Urinary bladder (tissue), 4 donors: ENCODE results near the gene FCRL6. TPM values are rescaled to one million over a fixed set of nuclear protein-coding genes. Genes with fewer than 3 reads are reported as not detected.

ENCODE experiments used
- DNase-seq: peaks from one replicate; pipeline ENCODE4 v3.0.0-alpha.2; 2015; ENCODE audit errors: extremely low spot score
- H3K27ac ChIP-seq: one replicate; pipeline ENCODE4 v1.5.1; 2013; ENCODE audit warnings: low read depth, mild to moderate bottlenecking, moderate library complexity
- H3K36me3 ChIP-seq: one replicate; pipeline ENCODE4 v1.6.1; 2013; ENCODE audit warnings: mild to moderate bottlenecking, moderate library complexity; ENCODE audit not compliant: insufficient read depth
- H3K4me1 ChIP-seq: one replicate; pipeline ENCODE4 v1.6.1; 2013; ENCODE audit warnings: mild to moderate bottlenecking, moderate library complexity; ENCODE audit not compliant: insufficient read depth
- H3K4me3 ChIP-seq: one replicate; pipeline ENCODE4 v1.5.1; 2013; ENCODE audit warnings: low read depth, low read length
- WGBS: extraction: QIAGEN DNeasy Blood & Tissue Kit; methylation state at CpG from one replicate; pipeline ENCODE4 v1.1.7; 2013; 5-methylcytosine and 5-hydroxymethylcytosine counted together
- polyA plus RNA-seq: library from polyadenylated mRNA; stranded (reverse); fragments of 200-250 nt; gene quantifications from one replicate; pipeline ENCODE4 v1.2.3, GENCODE V29; 2013
- total RNA-seq: library from RNA; depleted of rRNA; stranded (reverse); fragments of >200 nt; gene quantifications from one replicate; pipeline ENCODE4 v1.2.3, GENCODE V29; 2014
- donor health status: healthy with polysubstance abuse.
- donor health status: healthy.

Gene FCRL6
- total and polyA plus RNA-seq, 2 donors: 0.20 TPM; not detected in 1

DNA sequence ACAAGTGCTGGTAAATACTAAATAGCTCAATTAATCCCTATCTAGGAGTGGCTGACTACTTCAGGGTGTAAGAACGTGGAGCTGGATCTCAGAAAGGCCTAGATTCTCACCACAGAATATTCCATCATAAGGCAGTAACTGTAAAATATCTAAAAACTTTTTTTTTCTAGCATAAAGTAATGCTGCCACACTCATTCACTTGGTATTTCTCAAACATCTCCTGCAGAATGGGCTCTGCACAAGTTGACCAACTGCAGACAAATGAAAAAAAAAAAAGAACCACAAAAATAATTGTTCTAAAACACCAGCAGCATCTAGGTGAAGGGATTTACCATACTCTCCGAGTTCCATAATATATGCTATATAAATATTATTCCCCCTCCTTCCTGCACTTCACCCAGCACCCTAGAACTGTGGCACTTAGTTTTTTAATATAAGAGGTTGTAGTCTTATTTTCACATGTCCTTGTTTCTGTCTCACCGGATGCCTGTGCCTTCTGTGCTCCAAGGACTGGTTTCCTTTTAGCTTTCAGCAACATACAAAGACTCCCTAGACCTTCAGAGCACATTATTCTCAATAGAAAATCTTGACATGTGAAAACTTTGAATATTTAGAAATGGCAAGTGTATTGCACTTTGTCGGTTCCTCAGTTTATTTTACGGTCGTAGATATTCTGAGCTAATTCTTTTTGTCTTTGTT is 51.4 kb downstream of the FCRL6 start:
- WGBS: 17% methylated on average over 6 of the region's 6 CpGs

DNA sequence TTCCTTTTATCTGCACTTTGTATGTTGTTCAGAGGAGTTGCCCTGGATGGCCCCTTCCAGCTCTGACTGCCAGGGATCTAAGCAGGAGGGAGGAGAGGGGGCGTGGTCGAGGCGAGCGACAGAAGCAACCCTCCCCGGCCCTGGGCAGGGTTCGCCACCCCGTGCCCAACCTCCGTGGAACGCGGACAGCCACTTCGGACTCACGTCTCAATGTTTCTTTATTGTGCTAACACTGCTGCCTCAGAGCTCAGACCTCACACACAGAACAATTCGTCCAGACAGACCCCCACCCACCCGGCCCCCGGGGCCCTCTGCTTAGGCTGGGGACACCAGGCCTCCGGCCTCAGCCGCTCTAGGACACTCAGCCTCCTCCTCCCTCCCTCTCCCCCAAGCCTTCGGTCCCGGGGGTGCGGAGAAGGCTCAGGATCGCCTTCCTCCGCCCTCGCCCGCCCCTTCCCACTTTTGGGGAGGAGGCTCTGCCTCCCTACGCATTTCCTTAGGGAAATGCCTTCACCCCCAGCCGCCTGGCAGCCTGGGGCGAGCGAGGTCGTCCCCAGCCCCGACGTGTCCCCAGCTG is 52.0 kb downstream of the FCRL6 start:
- Histone ChIP-seq H3K36me3 (no peaks in the 10 kb centered on the region), H3K27ac (peak overlapping the region; percentile 95), H3K4me1 (no peaks in the 10 kb centered on the region), H3K4me3 (peak overlapping the region; percentile 72)
- DNase-seq: no peak
- WGBS: 1% methylated on average over 31 of the region's 31 CpGs

More for the DNA sequence above, 51.4 kb downstream of the FCRL6 start:
- DNase-seq: no peak
- Histone ChIP-seq H3K4me3 (peak overlapping the region; percentile 72), H3K36me3 (no peaks in the 10 kb centered on the region), H3K27ac (peak overlapping the region; percentile 95), H3K4me1 (no peaks in the 10 kb centered on the region)

DNA sequence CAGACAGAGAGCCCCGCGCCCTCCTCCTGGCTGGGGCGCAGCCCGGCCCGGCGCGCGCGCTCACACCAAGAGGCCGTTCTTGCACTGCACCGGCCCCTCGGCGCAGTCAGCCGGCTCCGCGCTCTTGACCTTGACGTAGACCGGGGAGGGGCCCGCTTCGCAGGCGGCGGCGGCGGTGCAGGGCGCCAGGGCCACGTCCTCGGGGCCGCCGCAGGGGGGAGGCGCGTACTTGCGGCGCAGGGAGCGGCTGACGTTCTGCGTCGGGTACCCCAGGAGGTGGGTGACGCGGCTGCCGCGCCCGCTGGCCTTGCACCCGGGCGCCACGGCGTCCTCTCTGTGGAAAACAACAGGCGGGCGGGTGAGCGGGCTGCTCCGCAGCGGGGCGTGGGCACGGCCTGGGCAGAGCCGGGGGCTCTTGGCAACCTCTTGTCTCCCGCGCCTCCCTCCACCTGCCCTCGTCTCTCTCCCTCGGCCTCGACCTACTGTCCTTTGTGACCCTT is 52.6 kb downstream of the FCRL6 start:
- WGBS: under 1% methylated on average over 59 of the region's 59 CpGs
- no peak for DNase-seq
- H3K36me3 ChIP-seq: no peaks in the 10 kb centered on the region
- H3K4me3 ChIP-seq: peak overlapping the region; percentile 72
- peak overlapping the region; percentile 95 for H3K27ac ChIP-seq
- no peaks in the 10 kb centered on the region for H3K4me1 ChIP-seq

DNA sequence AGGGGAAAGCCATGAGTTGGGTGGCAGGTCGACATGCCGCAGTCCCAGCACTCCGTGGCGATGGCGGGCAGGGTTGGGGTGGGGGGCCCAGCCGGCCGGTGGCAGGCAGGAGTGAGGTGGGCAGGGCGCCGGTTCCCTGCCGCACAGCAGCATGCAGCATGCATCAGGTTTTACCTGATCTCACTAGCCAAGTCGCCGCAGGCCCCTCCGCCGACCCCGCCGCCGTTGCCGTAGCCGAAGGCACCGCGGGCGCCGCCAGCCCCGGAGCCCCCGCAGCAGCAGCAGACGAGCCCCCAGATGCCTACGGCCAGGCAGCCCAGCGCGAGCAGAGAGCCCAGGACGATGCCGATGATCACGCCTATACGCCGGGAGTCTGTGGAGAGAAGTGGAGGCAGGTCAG is 53.5 kb downstream of the FCRL6 start:
- no peak for DNase-seq
- WGBS: 75% methylated on average over 34 of the region's 34 CpGs
- no peaks in the 10 kb centered on the region for H3K4me1 ChIP-seq
- H3K36me3 ChIP-seq: no peaks in the 10 kb centered on the region
- H3K4me3 ChIP-seq: no peak overlapping the region
- peak overlapping the region; percentile 54 for H3K27ac ChIP-seq

DNA sequence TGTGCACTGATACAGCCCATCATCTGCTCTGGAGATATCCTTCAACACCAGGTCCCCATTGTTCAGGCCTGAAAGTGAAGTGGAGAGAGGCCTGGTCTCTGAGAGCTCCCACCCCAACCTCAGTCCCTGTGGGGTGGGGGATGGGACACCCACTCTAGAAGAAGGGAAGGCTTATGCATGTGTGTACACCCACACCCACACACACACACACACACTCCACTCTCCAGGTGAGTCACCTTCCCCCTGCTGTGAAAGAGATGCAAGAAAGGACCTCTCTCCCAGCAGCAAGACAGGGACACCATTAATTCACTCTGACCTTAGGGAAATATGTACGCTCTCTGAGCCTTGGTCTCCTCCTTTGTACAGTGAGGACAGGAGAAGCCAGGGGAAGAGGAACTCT is 54.4 kb downstream of the FCRL6 start:
- Histone ChIP-seq H3K36me3 (no peaks in the 10 kb centered on the region), H3K27ac (no peak overlapping the region), H3K4me3 (no peak overlapping the region), H3K4me1 (no peaks in the 10 kb centered on the region)
- no peak for DNase-seq
- WGBS: 97% methylated on average over 1 of the region's 1 CpG

DNA sequence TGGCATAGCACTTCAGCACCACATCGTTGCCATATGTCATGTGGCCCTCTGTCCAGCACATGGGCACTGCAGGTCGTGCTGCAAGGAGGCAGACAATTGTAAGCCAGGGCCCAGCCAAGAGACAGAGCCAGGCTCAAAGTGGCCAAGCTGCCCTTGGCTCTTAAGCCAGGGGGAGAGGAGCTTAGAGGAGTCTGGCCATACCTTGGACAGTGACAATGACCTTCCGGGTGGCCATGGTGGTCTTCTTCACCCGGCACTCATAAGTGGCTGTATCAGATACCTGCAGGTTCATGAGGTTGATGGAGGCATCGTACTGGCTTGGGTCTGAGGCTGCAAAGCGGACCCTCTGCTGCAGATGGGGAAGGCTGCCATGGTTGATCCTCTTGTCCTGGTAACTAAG is 55.7 kb downstream of the FCRL6 start:
- no peak for DNase-seq
- 92% methylated on average over 6 of the region's 6 CpGs for WGBS

DNA sequence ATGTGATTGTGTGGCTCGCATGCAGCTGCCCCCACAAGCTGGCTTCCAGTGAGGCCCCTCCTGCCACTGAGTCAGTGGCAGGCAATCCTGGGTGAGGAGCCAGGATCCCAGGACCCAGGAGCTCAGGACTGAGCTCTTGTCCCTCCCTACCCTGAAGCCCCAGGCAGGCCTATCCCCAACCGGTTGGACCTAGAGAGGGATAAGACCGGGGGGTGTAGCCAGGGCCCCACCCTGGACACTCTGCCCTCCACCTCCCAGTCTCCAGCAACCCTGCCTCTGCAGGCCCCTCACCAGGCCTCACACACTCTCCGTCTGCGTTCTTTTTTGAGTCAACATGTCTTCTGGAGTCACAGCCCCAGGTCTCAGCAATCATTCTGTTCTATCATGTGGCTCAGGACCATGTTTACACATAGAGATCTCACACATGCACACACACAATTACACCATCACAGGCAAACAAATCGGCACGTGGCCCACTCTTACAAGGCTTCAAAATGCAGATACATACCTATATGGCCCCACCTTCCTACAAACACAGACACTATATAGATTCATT is 57.7 kb downstream of the FCRL6 start:
- Histone ChIP-seq H3K4me1 (no peaks in the 10 kb centered on the region), H3K36me3 (no peaks in the 10 kb centered on the region), H3K4me3 (no peak overlapping the region), H3K27ac (peak overlapping the region; percentile 73)
- 53% methylated on average over 7 of the region's 7 CpGs for WGBS
- DNase-seq: no peak

More for the DNA sequence above, 55.7 kb downstream of the FCRL6 start:
- Histone ChIP-seq H3K4me1 (no peaks in the 10 kb centered on the region), H3K27ac (no peak overlapping the region), H3K36me3 (no peaks in the 10 kb centered on the region), H3K4me3 (no peak overlapping the region)

DNA sequence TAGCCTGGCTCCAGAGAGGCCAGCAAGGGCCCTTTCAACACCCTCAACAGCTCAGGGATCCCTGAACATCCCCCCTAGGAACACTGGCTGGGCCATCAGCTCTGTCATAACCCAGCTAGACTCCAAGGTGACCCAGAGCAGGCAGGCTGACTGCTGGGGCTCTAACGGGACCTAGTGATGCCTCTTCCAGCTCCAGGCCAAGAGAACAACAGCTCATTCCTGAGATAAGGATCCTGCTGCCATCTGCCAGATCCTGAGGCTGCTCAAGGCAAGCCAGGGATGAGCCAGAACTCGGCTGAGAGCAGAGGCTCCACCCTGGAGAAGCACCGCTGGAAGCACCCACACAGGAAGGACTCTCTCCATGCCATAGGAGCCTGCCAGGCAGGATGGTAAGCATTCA is 58.3 kb downstream of the FCRL6 start:
- no peak for DNase-seq
- no peaks in the 10 kb centered on the region for H3K36me3 ChIP-seq
- H3K27ac ChIP-seq: no peak overlapping the region
- no peak overlapping the region for H3K4me3 ChIP-seq
- no peaks in the 10 kb centered on the region for H3K4me1 ChIP-seq
- 15% methylated on average over 3 of the region's 3 CpGs for WGBS

DNA sequence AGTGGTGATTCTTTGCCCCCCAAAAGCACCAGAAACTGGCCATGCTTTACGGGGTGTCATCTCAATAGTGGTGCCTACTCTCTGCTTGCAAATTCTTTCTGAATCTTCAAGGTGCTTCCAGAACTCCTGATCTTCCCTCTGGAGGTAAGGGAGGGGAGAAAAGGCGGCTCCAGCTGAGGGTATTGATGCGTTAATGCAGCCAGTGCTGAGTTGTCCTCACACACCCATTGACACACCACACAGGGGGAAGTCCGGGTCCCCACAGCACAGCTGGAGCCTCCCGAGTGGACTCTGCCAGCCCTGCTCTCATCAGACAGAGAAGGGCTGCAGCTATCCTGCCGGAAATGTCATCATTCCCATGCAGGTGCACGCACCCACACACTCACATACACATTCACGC is 59.1 kb downstream of the FCRL6 start:
- Histone ChIP-seq H3K27ac (no peak overlapping the region), H3K36me3 (no peaks in the 10 kb centered on the region), H3K4me1 (no peaks in the 10 kb centered on the region), H3K4me3 (no peak overlapping the region)
- WGBS: 80% methylated on average over 8 of the region's 8 CpGs
- no peak for DNase-seq

DNA sequence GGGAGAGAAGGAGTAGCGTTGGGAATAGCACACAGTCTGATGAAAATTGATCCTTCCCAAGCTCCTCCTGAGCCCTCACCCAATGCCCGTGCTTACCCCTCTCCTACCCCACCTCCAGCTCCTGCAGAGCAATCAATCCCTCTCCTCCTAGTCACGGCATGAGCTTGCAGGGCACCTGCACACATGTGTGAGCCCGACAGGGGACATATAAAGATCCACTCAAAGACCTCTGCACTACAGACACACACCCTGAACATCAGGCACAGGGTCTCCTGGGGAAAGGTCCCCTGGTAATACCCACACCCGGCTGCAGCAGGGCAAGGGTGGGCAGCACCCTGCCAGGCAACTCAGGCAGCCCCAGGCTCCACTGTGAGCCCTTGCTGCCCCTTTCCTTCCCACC is 59.9 kb downstream of the FCRL6 start:
- 92% methylated on average over 5 of the region's 5 CpGs for WGBS
- no peaks in the 10 kb centered on the region for H3K36me3 ChIP-seq
- no peak overlapping the region for H3K4me3 ChIP-seq
- no peak for DNase-seq
- H3K4me1 ChIP-seq: no peaks in the 10 kb centered on the region
- no peak overlapping the region for H3K27ac ChIP-seq

DNA sequence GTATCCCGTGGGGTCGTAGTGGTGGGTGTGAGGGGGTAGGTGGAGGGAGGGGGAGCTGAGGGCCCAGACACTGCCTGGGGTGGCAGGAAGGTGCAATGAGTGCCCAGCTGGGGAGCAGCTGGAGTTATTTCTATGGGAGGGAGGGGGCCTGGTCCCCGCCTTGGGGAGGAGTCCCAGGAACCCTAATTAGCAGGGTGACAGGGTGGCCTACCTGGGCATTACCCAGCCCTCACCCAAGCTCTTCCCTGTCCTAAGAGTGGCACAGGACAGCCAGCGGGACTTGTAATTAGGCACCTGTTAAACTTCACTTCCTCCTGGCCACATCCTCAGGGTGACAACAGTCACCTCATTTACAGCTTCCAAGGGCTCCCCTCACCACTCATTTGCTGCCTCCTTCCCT is 60.4 kb downstream of the FCRL6 start, which contains the start of gene VSIG8:
VSIG8 (minus strand) TSS at position 101 of the 400 bp plus-strand sequence. CDS start 136 bp downstream, outside the sequence.
- WGBS: 82% methylated on average over 4 of the region's 4 CpGs
- no peaks in the 10 kb centered on the region for H3K36me3 ChIP-seq
- H3K4me1 ChIP-seq: no peaks in the 10 kb centered on the region
- DNase-seq: no peak
- H3K4me3 ChIP-seq: no peak within 1 kb of the TSS
- H3K27ac ChIP-seq: no peak within 1 kb of the TSS

DNA sequence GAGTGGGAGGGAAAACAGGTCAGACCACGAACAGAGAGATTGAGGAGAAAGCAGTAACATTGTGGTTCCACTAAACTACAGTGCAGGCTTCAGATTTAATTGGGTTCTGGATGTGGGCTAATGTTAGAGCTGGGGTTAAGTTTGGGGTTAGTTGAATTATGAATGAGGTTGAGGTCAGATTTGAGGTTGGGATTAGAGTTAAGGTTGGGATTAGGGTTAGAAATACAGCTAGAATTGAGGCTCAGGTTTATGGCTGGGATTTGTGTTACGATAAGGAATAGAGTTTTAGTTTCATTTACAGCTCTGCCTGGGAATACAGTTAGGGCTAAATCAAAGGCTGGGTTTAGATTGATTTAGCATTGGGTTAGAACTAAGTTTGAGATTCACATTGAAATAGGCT is 62.1 kb downstream of the FCRL6 start:
- H3K27ac ChIP-seq: no peak overlapping the region
- DNase-seq: no peak
- 76% methylated on average over 2 of the region's 2 CpGs for WGBS
- H3K4me3 ChIP-seq: no peak overlapping the region
- no peaks in the 10 kb centered on the region for H3K36me3 ChIP-seq
- no peaks in the 10 kb centered on the region for H3K4me1 ChIP-seq
